Kidney epithelial cell (primary cell): Measurements from ENCODE around the gene IL17F. TPM values are rescaled to one million over a fixed set of nuclear protein-coding genes. Genes with fewer than 3 reads are reported as not detected.

Experiments used
- DNase-seq: peaks from one replicate; pipeline ENCODE4 v3.0.0-alpha.2; 2010; ENCODE audit warnings: low read depth
- H3K27me3 ChIP-seq: 2 replicates; pipeline ENCODE4 v1.6.0; 2011; ENCODE audit warnings: low read length; ENCODE audit not compliant: control insufficient read depth, insufficient read depth
- H3K36me3 ChIP-seq: 2 replicates; pipeline ENCODE4 v1.5.1; 2011; ENCODE audit warnings: low read length; ENCODE audit not compliant: control insufficient read depth, insufficient read depth
- H3K4me3 ChIP-seq: 2 replicates; pipeline ENCODE4 v1.5.1; 2011; ENCODE audit warnings: low read depth, mild to moderate bottlenecking, control low read depth, low read length
- CTCF ChIP-seq: IDR thresholded peaks from 2 replicates; pipeline ENCODE4 v1.5.1; 2011; ENCODE audit warnings: mild to moderate bottlenecking, moderate library complexity, low read length, control low read depth, inconsistent platforms; ENCODE audit not compliant: insufficient read depth, poor library complexity, severe bottlenecking
- total RNA-seq: library from RNA; depleted of rRNA; stranded (reverse); fragments of >200 nt; gene quantifications from 2 replicates; pipeline ENCODE4 v1.2.3, GENCODE V29; 2015

IL17F gene
- total RNA-seq, 1 donor from 2014 or later: not detected

GRCh38 chr6:52230685-52231084 lies 13.6 kb downstream of the IL17F start:
- Histone ChIP-seq H3K36me3 (no peaks in the 10 kb centered on the region), H3K27me3 (no peaks in the 10 kb centered on the region), H3K4me3 (no peak overlapping the region)
- TF ChIP-seq CTCF: no peak
- no peak for DNase-seq

GRCh38 chr6:52227495-52227894 lies 16.8 kb downstream of the IL17F start:
- no peak overlapping the region for H3K4me3 ChIP-seq
- TF ChIP-seq CTCF: no peak
- DNase-seq: no peak

GRCh38 chr6:52221302-52221701 lies 23.0 kb downstream of the IL17F start:
- Histone ChIP-seq H3K4me3 (no peak overlapping the region), H3K36me3 (no peaks in the 10 kb centered on the region), H3K27me3 (no peaks in the 10 kb centered on the region)
- peak; percentile 23 for DNase-seq
- TF ChIP-seq CTCF: no peak

More at GRCh38 chr6:52227495-52227894, 16.8 kb downstream of the IL17F start:
- H3K27me3 ChIP-seq: no peaks in the 10 kb centered on the region
- H3K36me3 ChIP-seq: no peaks in the 10 kb centered on the region

GRCh38 chr6:52217761-52218160 lies 26.5 kb downstream of the IL17F start:
- Histone ChIP-seq H3K4me3 (no peak overlapping the region), H3K27me3 (no peaks in the 10 kb centered on the region), H3K36me3 (no peaks in the 10 kb centered on the region)
- DNase-seq: no peak
- TF ChIP-seq CTCF: no peak

GRCh38 chr6:52216932-52217575 lies 27.2 kb downstream of the IL17F start:
- H3K4me3 ChIP-seq: no peak overlapping the region
- H3K27me3 ChIP-seq: no peaks in the 10 kb centered on the region
- TF ChIP-seq CTCF: no peak
- DNase-seq: no peak
- no peaks in the 10 kb centered on the region for H3K36me3 ChIP-seq

- H3K27me3 ChIP-seq: no peaks in the 10 kb centered on the region
- no peak for TF ChIP-seq CTCF
- no peak for DNase-seq
- no peak overlapping the region for H3K4me3 ChIP-seq
- H3K36me3 ChIP-seq: no peaks in the 10 kb centered on the region
These were observed 28.5 kb downstream of the IL17F start for GRCh38 chr6:52215787-52216186.
